ENCODE measurements around the gene KCNH2. TPM values are rescaled to one million over a fixed set of nuclear protein-coding genes. Genes with fewer than 3 reads are reported as not detected.
A peak's percentile ranks its signal among the peaks of the same experiment; 100 is the strongest.

The KCNH2 gene
- total and polyA plus RNA-seq, 2 experiments from 2014 or later = 2.6 to 14.7 TPM

GRCh38 chr7:150947761-150948651, 30.1 kb downstream of the KCNH2 start (continued):
- no peak for TF ChIP-seq NANOG (IDR thresholded peaks at IDR 0.05; ENCODE audit: borderline replicate concordance)

DNA sequence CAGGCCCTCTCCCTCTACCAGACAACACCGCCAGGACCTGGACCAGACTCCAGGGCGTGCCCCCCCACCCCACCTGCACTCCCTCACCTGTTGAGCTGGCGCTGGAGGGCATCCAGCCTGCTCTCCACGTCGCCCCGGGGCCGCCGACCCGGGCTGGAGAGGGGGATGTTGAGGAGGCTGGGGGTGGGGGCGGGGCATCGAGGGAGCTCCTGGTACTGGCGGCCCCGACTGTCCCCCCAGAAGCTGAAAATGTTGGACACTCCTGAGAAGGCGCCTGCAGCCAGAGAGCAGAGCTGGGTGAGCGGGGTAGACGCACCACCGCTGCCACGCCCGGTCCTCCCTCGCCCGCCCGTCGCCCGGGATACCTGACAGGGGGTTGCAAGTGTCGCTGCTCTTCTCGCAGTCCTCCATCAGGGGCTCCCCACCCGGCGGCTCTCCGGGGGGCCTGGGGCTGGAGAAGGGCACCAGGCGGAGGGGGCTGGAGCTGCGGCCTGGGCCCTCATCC, 30.8 kb downstream of the KCNH2 start:
- peak overlapping the region; percentile 51 for H3K4me3 ChIP-seq
- ATAC-seq (peak; percentile 17), DNase-seq (ENCODE audit: low spot score) (no peak)
- peaks cover 15% of the 10 kb centered on the region for H3K27me3 ChIP-seq (ENCODE audit: insufficient read depth)
- peak overlapping the region; percentile 78 for H3K4me2 ChIP-seq
- no peaks in the 10 kb centered on the region for H3K36me3 ChIP-seq (ENCODE audit: insufficient read depth)
- Mint-ChIP-seq H3K4me1 (peaks cover 33% of the 10 kb centered on the region), H3K27ac (no peak overlapping the region), H3K36me3 (ENCODE audit: low read depth) (no peaks in the 10 kb centered on the region), H3K9me3 (no peaks in the 10 kb centered on the region), H3K4me3 (no peak overlapping the region), H3K27me3 (ENCODE audit: insufficient read depth, low read depth, poor library complexity) (peaks cover 22% of the 10 kb centered on the region)
- no peaks in the 10 kb centered on the region for H3K9me2 ChIP-seq (ENCODE audit: insufficient read depth)
- TF ChIP-seq EZH2phosphoT487 (IDR thresholded peaks at IDR 0.05; ENCODE audit: unreplicated experiment) = no peak
- TF ChIP-seq ZNF114 (CRISPR knock-in tag; IDR thresholded peaks at IDR 0.05) = no peak
- H3K79me2 ChIP-seq (replicated peaks; ENCODE audit: insufficient read depth) = no peaks in the 10 kb centered on the region
- no peak overlapping the region for H3K27ac ChIP-seq (ENCODE audit: low read depth)
- no peaks in the 10 kb centered on the region; the same call in 1 of the 2 replicates for H4K20me1 ChIP-seq (replicated peaks; ENCODE audit: insufficient read depth)
- peaks cover 23% of the 10 kb centered on the region for H3K4me1 ChIP-seq (ENCODE audit: insufficient read depth)
- 0 out of 2 replicates have a peak, but pooled peaks cover 3% of the 10 kb centered on the region for H3F3A ChIP-seq (replicated peaks; ENCODE audit: low read depth)
- H2AFZ ChIP-seq = no peak overlapping the region; the same call in 1 of the 2 replicates

DNA sequence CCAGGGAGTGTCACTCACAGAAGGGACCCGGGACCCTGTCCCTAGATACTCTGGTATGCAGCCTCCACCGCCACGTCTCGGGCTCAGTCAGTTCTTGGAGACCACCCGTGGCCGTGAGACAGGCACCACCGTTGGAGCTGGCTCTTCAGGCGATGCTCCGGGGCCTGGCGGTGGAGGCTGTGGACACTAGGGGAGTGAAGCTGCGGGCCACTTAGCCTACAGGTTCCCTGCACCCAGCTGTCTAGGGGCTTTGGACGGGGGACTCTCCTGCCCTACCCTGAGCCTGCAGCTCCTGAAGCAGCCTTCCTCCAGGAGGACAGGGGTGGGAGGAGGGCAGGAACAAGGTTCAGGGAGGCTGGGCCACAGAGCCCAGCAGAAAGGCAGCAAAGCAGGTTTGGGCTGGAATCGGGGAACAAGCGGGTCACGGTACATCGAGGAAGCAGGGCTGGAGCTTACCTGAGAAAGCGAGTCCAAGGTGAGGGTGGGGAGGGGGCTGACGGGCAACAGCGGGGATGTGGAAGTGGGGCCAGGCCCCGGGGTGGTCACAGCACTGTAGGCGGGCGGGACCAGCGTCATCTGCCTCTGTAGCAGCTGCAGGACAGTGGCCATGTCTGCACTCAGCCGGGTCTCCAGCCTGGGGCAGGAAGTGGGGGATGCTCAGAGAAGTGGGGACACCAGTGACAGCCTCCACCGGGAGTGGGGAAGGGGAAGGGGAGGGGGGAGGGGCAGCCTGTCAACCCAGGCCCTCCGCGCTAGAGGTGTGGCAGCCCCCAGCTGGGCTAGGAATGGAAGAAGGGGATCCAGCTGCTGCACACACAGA, 31.5 kb downstream of the KCNH2 start:
- Histone ChIP-seq H3K79me2 (replicated peaks; ENCODE audit: insufficient read depth) (no peaks in the 10 kb centered on the region), H3K4me3 (peak overlapping the region; percentile 51), H3K27ac (ENCODE audit: low read depth) (no peak overlapping the region), H3K36me3 (ENCODE audit: insufficient read depth) (no peaks in the 10 kb centered on the region), H3K27me3 (ENCODE audit: insufficient read depth) (peaks cover 15% of the 10 kb centered on the region), H3F3A (replicated peaks; ENCODE audit: low read depth) (0 out of 2 replicates have a peak, but pooled peaks cover 3% of the 10 kb centered on the region), H3K4me2 (peak overlapping the region; percentile 78), H2AFZ (no peak overlapping the region), H3K9me2 (ENCODE audit: insufficient read depth) (no peaks in the 10 kb centered on the region), H3K4me1 (ENCODE audit: insufficient read depth) (peaks cover 23% of the 10 kb centered on the region), H4K20me1 (replicated peaks; ENCODE audit: insufficient read depth) (no peaks in the 10 kb centered on the region; the same call in 1 of the 2 replicates)
- Mint-ChIP-seq H3K27me3 (ENCODE audit: insufficient read depth, low read depth, poor library complexity) (peaks cover 20% of the 10 kb centered on the region), H3K27ac (no peak overlapping the region), H3K36me3 (ENCODE audit: low read depth) (no peaks in the 10 kb centered on the region), H3K9me3 (no peaks in the 10 kb centered on the region), H3K4me1 (peaks cover 36% of the 10 kb centered on the region), H3K4me3 (0 out of 3 replicates have a peak overlapping the region, but pooled peaks have one; percentile 32)
- ATAC-seq = peak; percentile 5
- no peak for DNase-seq (ENCODE audit: low spot score)
- no peak for TF ChIP-seq CREB1 (CRISPR knock-in tag; IDR thresholded peaks at IDR 0.05; ENCODE audit: low read depth)
- TF ChIP-seq NANOG (IDR thresholded peaks at IDR 0.05; ENCODE audit: borderline replicate concordance) = no peak
- TF ChIP-seq REST (IDR thresholded peaks at IDR 0.05; ENCODE audit: unreplicated experiment) = no peak
- TF ChIP-seq ZNF331 (CRISPR knock-in tag; IDR thresholded peaks at IDR 0.05; ENCODE audit: low read depth) = no peak
- TF ChIP-seq, protein P1, sequence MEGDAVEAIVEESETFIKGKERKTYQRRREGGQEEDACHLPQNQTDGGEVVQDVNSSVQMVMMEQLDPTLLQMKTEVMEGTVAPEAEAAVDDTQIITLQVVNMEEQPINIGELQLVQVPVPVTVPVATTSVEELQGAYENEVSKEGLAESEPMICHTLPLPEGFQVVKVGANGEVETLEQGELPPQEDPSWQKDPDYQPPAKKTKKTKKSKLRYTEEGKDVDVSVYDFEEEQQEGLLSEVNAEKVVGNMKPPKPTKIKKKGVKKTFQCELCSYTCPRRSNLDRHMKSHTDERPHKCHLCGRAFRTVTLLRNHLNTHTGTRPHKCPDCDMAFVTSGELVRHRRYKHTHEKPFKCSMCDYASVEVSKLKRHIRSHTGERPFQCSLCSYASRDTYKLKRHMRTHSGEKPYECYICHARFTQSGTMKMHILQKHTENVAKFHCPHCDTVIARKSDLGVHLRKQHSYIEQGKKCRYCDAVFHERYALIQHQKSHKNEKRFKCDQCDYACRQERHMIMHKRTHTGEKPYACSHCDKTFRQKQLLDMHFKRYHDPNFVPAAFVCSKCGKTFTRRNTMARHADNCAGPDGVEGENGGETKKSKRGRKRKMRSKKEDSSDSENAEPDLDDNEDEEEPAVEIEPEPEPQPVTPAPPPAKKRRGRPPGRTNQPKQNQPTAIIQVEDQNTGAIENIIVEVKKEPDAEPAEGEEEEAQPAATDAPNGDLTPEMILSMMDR (conservative IDR thresholded peaks at IDR 0.05; ENCODE audit: low read depth in 2 of 2) = no peak
- no peak for TF ChIP-seq EZH2phosphoT487 (IDR thresholded peaks at IDR 0.05; ENCODE audit: unreplicated experiment)

Data from GM23338 (cell line).